ENCODE measurements around the gene CENPP.

DNA sequence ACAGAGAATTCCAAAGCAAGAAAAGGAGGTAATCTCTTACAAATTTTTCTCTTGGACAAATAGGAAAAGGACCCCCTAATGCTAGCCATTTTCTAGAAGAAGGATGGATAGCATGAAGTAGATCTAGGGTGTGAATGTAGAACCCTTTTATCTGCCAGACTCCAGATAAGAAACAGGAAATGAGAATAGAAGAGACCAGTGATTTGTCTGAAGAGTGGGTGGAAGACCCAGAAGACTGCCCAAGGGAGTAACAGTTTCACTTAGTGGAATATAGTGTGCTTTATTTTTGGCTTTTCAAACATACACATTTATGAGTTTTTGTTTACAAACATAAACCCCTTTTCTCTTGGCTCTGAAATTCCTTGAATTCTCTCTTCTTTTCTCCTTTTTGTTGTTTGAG lies 185.0 kb downstream of the CENPP start:
- TF ChIP-seq, protein P1, sequence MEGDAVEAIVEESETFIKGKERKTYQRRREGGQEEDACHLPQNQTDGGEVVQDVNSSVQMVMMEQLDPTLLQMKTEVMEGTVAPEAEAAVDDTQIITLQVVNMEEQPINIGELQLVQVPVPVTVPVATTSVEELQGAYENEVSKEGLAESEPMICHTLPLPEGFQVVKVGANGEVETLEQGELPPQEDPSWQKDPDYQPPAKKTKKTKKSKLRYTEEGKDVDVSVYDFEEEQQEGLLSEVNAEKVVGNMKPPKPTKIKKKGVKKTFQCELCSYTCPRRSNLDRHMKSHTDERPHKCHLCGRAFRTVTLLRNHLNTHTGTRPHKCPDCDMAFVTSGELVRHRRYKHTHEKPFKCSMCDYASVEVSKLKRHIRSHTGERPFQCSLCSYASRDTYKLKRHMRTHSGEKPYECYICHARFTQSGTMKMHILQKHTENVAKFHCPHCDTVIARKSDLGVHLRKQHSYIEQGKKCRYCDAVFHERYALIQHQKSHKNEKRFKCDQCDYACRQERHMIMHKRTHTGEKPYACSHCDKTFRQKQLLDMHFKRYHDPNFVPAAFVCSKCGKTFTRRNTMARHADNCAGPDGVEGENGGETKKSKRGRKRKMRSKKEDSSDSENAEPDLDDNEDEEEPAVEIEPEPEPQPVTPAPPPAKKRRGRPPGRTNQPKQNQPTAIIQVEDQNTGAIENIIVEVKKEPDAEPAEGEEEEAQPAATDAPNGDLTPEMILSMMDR (conservative IDR thresholded peaks at IDR 0.05; ENCODE audit: low read depth, low read length) = no peak
- TF ChIP-seq EZH2phosphoT487 (IDR thresholded peaks at IDR 0.05; ENCODE audit: borderline replicate concordance, low read length) (no peak), EZH2 (IDR thresholded peaks at IDR 0.05; ENCODE audit: low read length, unreplicated experiment) (no peak)

Data from PC-3 (cell line).